CD4-positive, alpha-beta T cell (primary cell): ENCODE measurements around the gene NAA10. TPM values are rescaled to one million over a fixed set of nuclear protein-coding genes. Genes with fewer than 3 reads are reported as not detected.
A peak's percentile ranks its signal among the peaks of the same experiment; 100 is the strongest.

Source experiments
- ATAC-seq: fragments of 200-7000 bp; cut with Tn5 transposase; one replicate; pipeline ENCODE4 v1.10.0; 2022; ENCODE audit warnings: mild to moderate bottlenecking; ENCODE audit not compliant: poor library complexity
- CTCF ChIA-PET: fragments of 350-600 bp; sonication (Branson Sonifier 250); formaldehyde crosslinking; loops from one replicate; lab custom pipeline; 2021; ENCODE audit warnings: antibody characterized with exemption, inconsistent platforms; lab: Charles Lee
- POLR2A ChIA-PET: fragments of 350-600 bp; sonication (Branson Sonifier 250); formaldehyde crosslinking; loops from one replicate; lab custom pipeline; 2021; ENCODE audit warnings: antibody characterized with exemption, inconsistent platforms; lab: Charles Lee
- DNase-seq, 14 experiments: peaks; one replicate each; pipeline ENCODE4 v3.0.0-alpha.2; 2013 to 2020; ENCODE audit warnings: mixed read lengths in 2 of 14
- H3K27ac ChIP-seq, 2 donors: one replicate each; pipeline versions ENCODE4 v1.5.1 to v1.7.0; 2013; ENCODE audit warnings: low read length in 2 of 2, low read depth in 1 of 2, mild to moderate bottlenecking in 1 of 2
- H3K27me3 ChIP-seq, 2 experiments: 1 replicate in 1 of 2; 2 replicates in 1 of 2; pipeline versions ENCODE4 v1.6.1 to v1.7.0; 2013; ENCODE audit warnings: low read length in 2 of 2, control low read depth in 1 of 2, mild to moderate bottlenecking in 1 of 2, moderate library complexity in 1 of 2; ENCODE audit not compliant: insufficient read depth in 2 of 2, control insufficient read depth in 1 of 2
- H3K36me3 ChIP-seq: one replicate; pipeline ENCODE4 v1.6.1; 2013; ENCODE audit warnings: low read length, control low read depth; ENCODE audit not compliant: insufficient read depth
- H3K4me1 ChIP-seq: one replicate; pipeline ENCODE4 v1.6.1; 2013; ENCODE audit warnings: low read length, control low read depth; ENCODE audit not compliant: insufficient read depth
- H3K4me3 ChIP-seq: one replicate; pipeline ENCODE4 v1.5.1; 2013; ENCODE audit warnings: mild to moderate bottlenecking, low read length, moderate library complexity
- H3K9me3 ChIP-seq, 2 experiments: 1 replicate in 1 of 2; 2 replicates in 1 of 2; pipeline versions ENCODE4 v1.6.1 to v1.7.0; 2013; ENCODE audit warnings: low read length in 2 of 2, mild to moderate bottlenecking in 2 of 2, control low read depth in 1 of 2, moderate library complexity in 1 of 2; ENCODE audit not compliant: control insufficient read depth in 1 of 2, insufficient read depth in 1 of 2
- H3K27ac Mint-ChIP-seq: one replicate; pipeline ENCODE4 v1.8.0; 2020; ENCODE audit warnings: mixed read lengths
- H3K27me3 Mint-ChIP-seq: one replicate; pipeline ENCODE4 v1.8.0; 2021; ENCODE audit warnings: mixed read lengths
- H3K36me3 Mint-ChIP-seq: one replicate; pipeline ENCODE4 v1.8.0; 2021; ENCODE audit warnings: low read depth, mixed read lengths
- H3K4me1 Mint-ChIP-seq: one replicate; pipeline ENCODE4 v1.8.0; 2021; ENCODE audit warnings: low read depth, mixed read lengths
- H3K4me3 Mint-ChIP-seq: one replicate; pipeline ENCODE4 v1.8.0; 2020; ENCODE audit warnings: mild to moderate bottlenecking, mixed read lengths
- H3K9me3 Mint-ChIP-seq: one replicate; pipeline ENCODE4 v1.8.0; 2020; ENCODE audit warnings: mixed read lengths
- intact Hi-C, 2 experiments: fragments of 100-400 bp; cut with DNase I in 1 of 2; cut with micrococcal nuclease in 1 of 2; formaldehyde crosslinking; loops; one replicate each; pipeline versions ENCODE4 v1.15.1 to v1.9.0; 2023 to 2025; cut with DNase I, micrococcal nuclease
- total RNA-seq, 174 experiments: library from RNA in 2 of 174; stranded (reverse) in 2 of 174; gene quantifications; one replicate each; pipeline ENCODE4 v1.2.3 and lab custom pipeline; 2021 to 2026
- TF ChIP-seq, protein P1 (sequence below): fragments of 200-600 bp; IDR thresholded peaks from one replicate; pipeline ENCODE4 v1.8.0; 2022; ENCODE audit warnings: antibody characterized with exemption, mild to moderate bottlenecking

Gene NAA10
- total RNA-seq, 2 experiments from 2014 or later, result 41.5 to 42.0 TPM

DNA sequence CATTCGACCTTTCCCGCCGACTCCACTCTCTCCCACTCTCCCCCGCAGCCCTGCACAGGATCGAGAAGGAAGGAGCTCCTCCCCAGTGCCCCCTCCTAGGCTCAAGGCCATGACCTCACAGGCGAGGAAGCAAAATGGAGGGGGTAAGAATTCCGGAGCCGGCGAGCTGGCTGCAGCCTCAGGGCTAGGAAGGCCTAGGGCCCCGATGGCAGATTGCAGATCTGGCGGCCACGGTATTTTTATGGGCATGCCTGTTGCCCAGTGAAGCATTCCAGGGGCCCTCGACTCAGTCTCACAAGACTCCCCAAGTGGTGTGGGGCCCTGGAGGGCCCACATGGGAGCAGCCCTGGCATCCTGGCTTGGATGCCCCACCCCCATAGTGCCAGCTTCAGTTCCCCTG lies 47.9 kb downstream of the NAA10 start:
- POLR2A ChIA-PET, result interaction anchor here (0.9 kb wide), 1 partner anchor 38 kb away, joined by 3 read pairs; no protein-coding TSS in a partner anchor
- TF ChIP-seq, protein P1, sequence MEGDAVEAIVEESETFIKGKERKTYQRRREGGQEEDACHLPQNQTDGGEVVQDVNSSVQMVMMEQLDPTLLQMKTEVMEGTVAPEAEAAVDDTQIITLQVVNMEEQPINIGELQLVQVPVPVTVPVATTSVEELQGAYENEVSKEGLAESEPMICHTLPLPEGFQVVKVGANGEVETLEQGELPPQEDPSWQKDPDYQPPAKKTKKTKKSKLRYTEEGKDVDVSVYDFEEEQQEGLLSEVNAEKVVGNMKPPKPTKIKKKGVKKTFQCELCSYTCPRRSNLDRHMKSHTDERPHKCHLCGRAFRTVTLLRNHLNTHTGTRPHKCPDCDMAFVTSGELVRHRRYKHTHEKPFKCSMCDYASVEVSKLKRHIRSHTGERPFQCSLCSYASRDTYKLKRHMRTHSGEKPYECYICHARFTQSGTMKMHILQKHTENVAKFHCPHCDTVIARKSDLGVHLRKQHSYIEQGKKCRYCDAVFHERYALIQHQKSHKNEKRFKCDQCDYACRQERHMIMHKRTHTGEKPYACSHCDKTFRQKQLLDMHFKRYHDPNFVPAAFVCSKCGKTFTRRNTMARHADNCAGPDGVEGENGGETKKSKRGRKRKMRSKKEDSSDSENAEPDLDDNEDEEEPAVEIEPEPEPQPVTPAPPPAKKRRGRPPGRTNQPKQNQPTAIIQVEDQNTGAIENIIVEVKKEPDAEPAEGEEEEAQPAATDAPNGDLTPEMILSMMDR, result no peak
- no peak overlapping the region for H3K4me3 Mint-ChIP-seq
- no peak for DNase-seq
- CTCF ChIA-PET, result no interaction called here
- Histone ChIP-seq H3K27me3 (peaks cover 17 to 41% of the 10 kb centered on the region in 2 experiments), H3K36me3 (no peaks in the 10 kb centered on the region), H3K27ac (no peak overlapping the region), H3K4me1 (peaks cover 15% of the 10 kb centered on the region), H3K4me3 (no peak overlapping the region), H3K9me3 (peaks cover 0 to 10% of the 10 kb centered on the region in 2 experiments)
- no peaks in the 10 kb centered on the region for H3K4me1 Mint-ChIP-seq
- H3K36me3 Mint-ChIP-seq, result no peaks in the 10 kb centered on the region
- ATAC-seq, result no peak
- peaks cover 10% of the 10 kb centered on the region for H3K27me3 Mint-ChIP-seq
- intact Hi-C loops, result loop anchor here in 1 of 2 experiments (10.0 kb wide), 1 partner anchor 122 kb away; the partner anchor contains the start of gene PLXNB3
- no peaks in the 10 kb centered on the region for H3K9me3 Mint-ChIP-seq
- no peak overlapping the region for H3K27ac Mint-ChIP-seq

DNA sequence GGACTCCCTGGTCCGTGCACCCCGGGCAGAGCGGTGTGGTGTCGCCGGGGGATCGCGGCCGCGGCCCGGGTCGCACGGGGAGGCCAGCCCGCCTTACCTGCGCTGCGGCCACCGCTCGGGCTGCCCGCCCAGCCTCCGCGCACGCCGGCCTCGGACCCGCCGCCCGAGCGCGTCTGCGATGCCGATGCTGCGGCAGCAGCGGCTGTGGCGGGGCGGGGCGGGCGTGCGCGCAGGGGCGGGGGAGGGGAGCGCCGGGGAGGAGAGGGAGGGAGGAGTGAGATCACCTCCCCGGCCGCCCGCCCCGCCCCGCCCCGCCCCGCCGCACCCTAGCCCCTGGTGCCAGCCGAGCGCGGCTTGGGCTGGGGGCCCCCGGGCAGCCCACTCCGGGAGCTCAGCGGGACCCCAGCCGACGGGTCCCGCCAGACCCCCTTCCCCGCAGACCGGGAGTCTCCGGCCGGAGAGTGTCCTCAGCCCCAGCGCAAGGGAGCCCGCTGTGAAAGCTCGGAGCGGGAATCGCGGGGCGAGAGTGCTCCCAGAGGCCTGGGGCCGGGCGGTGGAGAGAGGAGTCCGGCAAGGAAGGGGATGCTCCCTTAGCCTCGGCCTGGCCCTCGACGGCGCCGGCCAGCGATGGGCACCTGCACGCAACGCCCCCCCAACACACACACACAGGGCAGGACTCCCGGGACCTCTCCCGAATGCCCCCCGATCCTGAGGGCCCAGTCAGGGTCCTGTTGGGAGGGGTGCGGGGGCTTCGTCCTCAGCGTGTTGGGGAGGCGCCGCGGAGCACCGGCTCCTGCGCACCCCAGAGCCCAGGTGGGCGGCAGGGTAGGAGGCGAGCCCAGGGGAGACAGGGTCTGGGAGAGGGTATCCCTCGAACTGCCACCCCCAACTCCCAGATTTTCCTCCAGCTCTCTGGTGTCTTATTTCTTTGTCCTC lies 48.6 kb downstream of the NAA10 start, which contains the start of gene L1CAM:
TSS of gene L1CAM (minus strand) at position 206 of the 936 bp plus-strand sequence. CDS start 10,337 bp downstream, outside the sequence.
- peak; percentile 66 for ATAC-seq
- Mint-ChIP-seq H3K4me3 (peak within 1 kb of the TSS; percentile 48), H3K27ac (no peak within 1 kb of the TSS), H3K27me3 (peaks cover 10% of the 10 kb centered on the region), H3K4me1 (no peaks in the 10 kb centered on the region), H3K36me3 (no peaks in the 10 kb centered on the region), H3K9me3 (no peaks in the 10 kb centered on the region)
- TF ChIP-seq, protein P1, result no peak
- H3K9me3 ChIP-seq, result peaks cover 0 to 10% of the 10 kb centered on the region in 2 experiments
- H3K27ac ChIP-seq, result no peak within 1 kb of the TSS
- H3K36me3 ChIP-seq, result no peaks in the 10 kb centered on the region
- CTCF ChIA-PET, result no interaction called here
- H3K27me3 ChIP-seq, result peaks cover 17 to 45% of the 10 kb centered on the region in 2 experiments
- peaks cover 15% of the 10 kb centered on the region for H3K4me1 ChIP-seq
- peak in 7 of 14 experiments; percentile 10 to 68 (median 35) for DNase-seq
- intact Hi-C loops, result loop anchor here in 1 of 2 experiments (10.0 kb wide), 1 partner anchor 121 kb away; the partner anchor contains the start of gene PLXNB3
- POLR2A ChIA-PET, result interaction anchor here (0.9 kb wide), 1 partner anchor 39 kb away, joined by 3 read pairs; no protein-coding TSS in a partner anchor
- peak within 1 kb of the TSS; percentile 14 for H3K4me3 ChIP-seq

DNA sequence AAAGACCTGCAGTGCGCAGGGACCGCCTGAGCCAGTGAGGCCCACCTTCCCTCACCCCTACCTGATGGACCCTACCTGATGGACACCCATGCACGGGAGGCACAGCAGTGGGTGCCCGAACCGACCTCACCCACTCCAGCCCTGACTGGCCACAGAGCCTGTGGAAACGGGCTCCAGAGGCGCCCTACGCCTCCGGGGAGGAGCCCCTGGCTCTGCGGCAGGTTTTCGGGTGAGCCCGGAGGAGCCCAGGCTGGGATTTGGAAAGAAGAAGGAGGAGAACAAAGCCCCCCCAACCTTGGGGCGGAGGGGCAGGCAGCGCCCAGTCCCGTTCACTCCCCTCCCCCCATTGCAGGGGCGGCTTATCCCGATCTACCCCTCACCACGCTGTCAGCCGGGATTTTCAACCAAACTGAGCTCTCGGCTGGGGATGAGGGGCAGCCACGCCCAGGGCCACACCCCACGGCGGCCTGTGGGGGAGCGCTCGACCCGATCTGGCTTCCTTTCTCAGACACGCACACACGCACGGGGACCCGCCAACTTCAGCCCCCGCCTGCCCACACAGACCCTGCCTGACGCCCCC lies 49.5 kb downstream of the NAA10 start:
- peak; percentile 32 for ATAC-seq
- H3K4me1 ChIP-seq, result peaks cover 15% of the 10 kb centered on the region
- intact Hi-C loops, result loop anchor here in 1 of 2 experiments (10.0 kb wide), 1 partner anchor 120 kb away; the partner anchor contains the start of gene PLXNB3
- CTCF ChIA-PET, result no interaction called here
- Mint-ChIP-seq H3K27ac (no peak overlapping the region), H3K4me1 (no peaks in the 10 kb centered on the region), H3K9me3 (no peaks in the 10 kb centered on the region), H3K27me3 (peaks cover 10% of the 10 kb centered on the region), H3K4me3 (no peak overlapping the region), H3K36me3 (no peaks in the 10 kb centered on the region)
- peak in 1 of 14 experiments; percentile 16 for DNase-seq
- POLR2A ChIA-PET, result no interaction called here
- TF ChIP-seq, protein P1, result no peak
- peaks cover 17 to 54% of the 10 kb centered on the region in 2 experiments for H3K27me3 ChIP-seq
- peak overlapping the region; percentile 14 for H3K4me3 ChIP-seq
- no peak overlapping the region for H3K27ac ChIP-seq
- H3K36me3 ChIP-seq, result no peaks in the 10 kb centered on the region
- peaks cover 0 to 10% of the 10 kb centered on the region in 2 experiments for H3K9me3 ChIP-seq
